Endodermal cell (in vitro differentiated cells): Measurements from ENCODE around the gene NRXN2. TPM values are rescaled to one million over a fixed set of nuclear protein-coding genes. Genes with fewer than 3 reads are reported as not detected.

Experiments
- DNase-seq: peaks from one replicate; pipeline ENCODE4 v3.0.0-alpha.2; 2017
- H3K27ac ChIP-seq: 2 replicates; pipeline ENCODE4 v1.5.1; 2013; ENCODE audit warnings: mild to moderate bottlenecking, low read depth, low read length, moderate library complexity
- H3K27me3 ChIP-seq: 2 replicates; pipeline ENCODE4 v1.6.1; 2013; ENCODE audit warnings: mild to moderate bottlenecking, low read length, moderate library complexity; ENCODE audit not compliant: insufficient read depth, control insufficient read depth, poor library complexity, severe bottlenecking
- H3K36me3 ChIP-seq: 2 replicates; pipeline ENCODE4 v1.7.0; 2013; ENCODE audit warnings: mild to moderate bottlenecking, low read length, moderate library complexity; ENCODE audit not compliant: control insufficient read depth, insufficient read depth
- H3K4me1 ChIP-seq: one replicate; pipeline ENCODE4 v1.7.0; 2013; ENCODE audit warnings: low read length; ENCODE audit not compliant: control insufficient read depth, insufficient read depth
- H3K4me3 ChIP-seq: 2 replicates; pipeline ENCODE4 v1.5.1; 2013; ENCODE audit warnings: mild to moderate bottlenecking, low read length, moderate library complexity
- H3K9ac ChIP-seq: 2 replicates; pipeline ENCODE4 v1.6.1; 2013; ENCODE audit warnings: mild to moderate bottlenecking, low read length, moderate library complexity; ENCODE audit not compliant: poor library complexity, severe bottlenecking; ENCODE audit errors: extremely low read depth
- H3K9me3 ChIP-seq: 2 replicates; pipeline ENCODE4 v1.6.1; 2013; ENCODE audit warnings: mild to moderate bottlenecking, low read length, moderate library complexity; ENCODE audit not compliant: control insufficient read depth
- H3K27ac Mint-ChIP-seq: 2 replicates; pipeline ENCODE4 v1.8.0; 2020; ENCODE audit warnings: mixed read lengths
- H3K27me3 Mint-ChIP-seq: 2 replicates; pipeline ENCODE4 v1.8.0; 2021; ENCODE audit warnings: mild to moderate bottlenecking, mixed read lengths; ENCODE audit not compliant: insufficient read depth
- H3K36me3 Mint-ChIP-seq: 2 replicates; pipeline ENCODE4 v1.8.0; 2020; ENCODE audit warnings: low read depth, mixed read lengths
- H3K4me1 Mint-ChIP-seq: 2 replicates; pipeline ENCODE4 v1.8.0; 2020; ENCODE audit warnings: mixed read lengths
- H3K4me3 Mint-ChIP-seq: 2 replicates; pipeline ENCODE4 v1.8.0; 2020; ENCODE audit warnings: mild to moderate bottlenecking, moderate library complexity, mixed read lengths
- H3K9me3 Mint-ChIP-seq: 2 replicates; pipeline ENCODE4 v1.8.0; 2020; ENCODE audit warnings: mild to moderate bottlenecking, mixed read lengths
- WGBS, 2 experiments: methylation state at CpG; one replicate each; pipeline versions ENCODE4 v1.1.5 to v1.1.7; 2013; ENCODE audit warnings: missing lambda C conversion rate in 2 of 2, mixed read lengths in 1 of 2; ENCODE audit not compliant: insufficient coverage in 1 of 2, insufficient read length in 1 of 2; 5-methylcytosine and 5-hydroxymethylcytosine counted together
- total RNA-seq, 2 donors: library from RNA; stranded (reverse); fragmentation: NEBNext Ultra II Directional in 1 of 2; extraction: Animal tissue kit (Norgen Biotek cat#: 25700) in 1 of 2; gene quantifications; 2 replicates in 1 of 2; 3 replicates in 1 of 2; pipeline ENCODE4 v1.2.1, GENCODE V29; 2021
- TF ChIP-seq, protein P1 (sequence below): fragments of 200-600 bp; sonication (generic); conservative IDR thresholded peaks from 2 replicates; pipeline ENCODE4 v1.5.0; 2021; ENCODE audit warnings: antibody characterized with exemption, mild to moderate bottlenecking

The NRXN2 gene
- total RNA-seq, 2 donors from 2014 or later: 1.00 to 1.5 TPM

- Mint-ChIP-seq H3K27me3 (no peaks in the 10 kb centered on the region), H3K4me1 (no peaks in the 10 kb centered on the region), H3K27ac (peak overlapping the region; percentile 52), H3K9me3 (no peaks in the 10 kb centered on the region), H3K4me3 (no peak overlapping the region), H3K36me3 (no peaks in the 10 kb centered on the region)
- 92 to 94% methylated on average over 10 to 17 of the region's 17 CpGs for WGBS, 2 experiments
- no peaks in the 10 kb centered on the region for H3K4me1 ChIP-seq
- H3K9me3 ChIP-seq: peaks cover 6% of the 10 kb centered on the region
- H3K4me3 ChIP-seq: no peak overlapping the region
- TF ChIP-seq, protein P1, sequence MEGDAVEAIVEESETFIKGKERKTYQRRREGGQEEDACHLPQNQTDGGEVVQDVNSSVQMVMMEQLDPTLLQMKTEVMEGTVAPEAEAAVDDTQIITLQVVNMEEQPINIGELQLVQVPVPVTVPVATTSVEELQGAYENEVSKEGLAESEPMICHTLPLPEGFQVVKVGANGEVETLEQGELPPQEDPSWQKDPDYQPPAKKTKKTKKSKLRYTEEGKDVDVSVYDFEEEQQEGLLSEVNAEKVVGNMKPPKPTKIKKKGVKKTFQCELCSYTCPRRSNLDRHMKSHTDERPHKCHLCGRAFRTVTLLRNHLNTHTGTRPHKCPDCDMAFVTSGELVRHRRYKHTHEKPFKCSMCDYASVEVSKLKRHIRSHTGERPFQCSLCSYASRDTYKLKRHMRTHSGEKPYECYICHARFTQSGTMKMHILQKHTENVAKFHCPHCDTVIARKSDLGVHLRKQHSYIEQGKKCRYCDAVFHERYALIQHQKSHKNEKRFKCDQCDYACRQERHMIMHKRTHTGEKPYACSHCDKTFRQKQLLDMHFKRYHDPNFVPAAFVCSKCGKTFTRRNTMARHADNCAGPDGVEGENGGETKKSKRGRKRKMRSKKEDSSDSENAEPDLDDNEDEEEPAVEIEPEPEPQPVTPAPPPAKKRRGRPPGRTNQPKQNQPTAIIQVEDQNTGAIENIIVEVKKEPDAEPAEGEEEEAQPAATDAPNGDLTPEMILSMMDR: no peak
- H3K36me3 ChIP-seq: no peaks in the 10 kb centered on the region
- DNase-seq: no peak
- no peaks in the 10 kb centered on the region for H3K27me3 ChIP-seq
- no peak overlapping the region for H3K9ac ChIP-seq
- H3K27ac ChIP-seq: no peak overlapping the region
Observed at GRCh38 chr11:64599698-64600211, 123.2 kb downstream of the NRXN2 start.

- no peaks in the 10 kb centered on the region for H3K27me3 ChIP-seq
- H3K9me3 ChIP-seq: peaks cover 6% of the 10 kb centered on the region
- H3K4me3 ChIP-seq: no peak overlapping the region
- H3K4me1 Mint-ChIP-seq: no peaks in the 10 kb centered on the region
- H3K27me3 Mint-ChIP-seq: no peaks in the 10 kb centered on the region
- no peak overlapping the region for H3K27ac ChIP-seq
- no peak overlapping the region for H3K4me3 Mint-ChIP-seq
- H3K9ac ChIP-seq: no peak overlapping the region
- no peaks in the 10 kb centered on the region for H3K36me3 ChIP-seq
- no peaks in the 10 kb centered on the region for H3K4me1 ChIP-seq
- no peaks in the 10 kb centered on the region for H3K36me3 Mint-ChIP-seq
- no peak for DNase-seq
- TF ChIP-seq, protein P1: no peak
- WGBS, 2 experiments: 89 to 98% methylated on average over 11 to 22 of the region's 23 CpGs
- H3K27ac Mint-ChIP-seq: no peak overlapping the region
- no peaks in the 10 kb centered on the region for H3K9me3 Mint-ChIP-seq
Observed at GRCh38 chr11:64598797-64599697, 124.0 kb downstream of the NRXN2 start.

DNA sequence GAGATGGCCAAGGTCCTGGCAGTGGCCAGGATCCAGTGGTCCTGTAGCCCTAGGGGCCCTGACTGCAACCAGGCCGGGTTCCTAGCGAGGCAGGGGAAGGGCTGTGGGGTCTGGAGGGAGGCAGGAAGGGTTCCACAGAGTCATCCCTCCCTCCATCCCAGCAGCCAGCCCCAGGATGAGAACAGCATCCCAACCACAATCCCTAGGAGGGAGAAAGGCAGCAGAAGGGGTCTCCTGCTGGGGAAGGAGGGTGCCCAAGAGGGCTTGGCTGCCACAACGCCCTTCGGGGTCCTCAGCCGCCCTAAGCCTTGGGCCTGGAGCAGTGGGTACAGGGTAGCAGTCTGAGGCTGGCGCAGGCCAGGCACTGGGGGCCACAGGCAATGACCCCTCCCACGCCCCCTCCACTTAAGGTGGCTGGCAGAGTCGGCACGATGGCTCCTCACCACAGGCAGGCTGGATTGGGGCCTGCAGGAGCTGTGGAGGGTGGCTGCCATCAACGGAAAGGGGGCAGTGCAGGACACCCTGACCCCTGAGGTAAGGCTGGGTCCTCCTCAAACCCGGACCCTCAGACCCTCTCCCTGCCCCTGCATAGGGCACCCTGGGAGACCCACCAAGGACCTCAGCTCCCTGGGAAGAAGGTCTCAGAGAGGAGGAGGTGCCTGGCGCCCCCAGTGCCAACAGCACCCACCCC lies 124.7 kb downstream of the NRXN2 start:
- Histone ChIP-seq H3K27me3 (no peaks in the 10 kb centered on the region), H3K4me1 (no peaks in the 10 kb centered on the region), H3K36me3 (no peaks in the 10 kb centered on the region), H3K27ac (no peak overlapping the region), H3K9me3 (peaks cover 6% of the 10 kb centered on the region), H3K4me3 (no peak overlapping the region), H3K9ac (no peak overlapping the region)
- TF ChIP-seq, protein P1: no peak
- H3K9me3 Mint-ChIP-seq: no peaks in the 10 kb centered on the region
- H3K27ac Mint-ChIP-seq: no peak overlapping the region
- no peaks in the 10 kb centered on the region for H3K4me1 Mint-ChIP-seq
- peaks cover 3% of the 10 kb centered on the region for H3K27me3 Mint-ChIP-seq
- WGBS, 2 experiments: 94 to 100% methylated on average over 5 to 10 of the region's 12 CpGs
- no peak overlapping the region for H3K4me3 Mint-ChIP-seq
- H3K36me3 Mint-ChIP-seq: no peaks in the 10 kb centered on the region
- no peak for DNase-seq
